MM.1S (cell line): Measurements from ENCODE around the gene GAB1.

Source experiments
- DNase-seq: peaks from one replicate; pipeline ENCODE4 v3.0.0-alpha.2; 2015
- H2AFZ ChIP-seq: fragments of 300-600 bp; sonication (generic); 2 replicates; pipeline ENCODE4 v1.6.0; 2016; ENCODE audit warnings: antibody characterized with exemption, low read length
- H3F3A ChIP-seq: fragments of 300-600 bp; sonication (generic); 2 replicates; pipeline ENCODE4 v1.6.1; 2016; ENCODE audit warnings: mild to moderate bottlenecking, antibody characterized with exemption, low read length, moderate library complexity, mixed read lengths; ENCODE audit not compliant: insufficient read depth
- H3K27ac ChIP-seq: fragments of 300-600 bp; sonication (generic); 2 replicates; pipeline ENCODE4 v1.5.1; 2016; ENCODE audit warnings: mild to moderate bottlenecking, low read length
- H3K27me3 ChIP-seq: fragments of 300-600 bp; sonication (generic); replicated peaks from 2 replicates; pipeline ENCODE4 v1.6.0; 2016; ENCODE audit warnings: low read length; ENCODE audit not compliant: insufficient read depth
- H3K36me3 ChIP-seq: fragments of 300-600 bp; sonication (generic); replicated peaks from 2 replicates; pipeline ENCODE4 v1.6.1; 2016; ENCODE audit warnings: mild to moderate bottlenecking, low read length, mixed read lengths; ENCODE audit not compliant: insufficient read depth
- H3K4me1 ChIP-seq: fragments of 300-600 bp; sonication (generic); 2 replicates; pipeline ENCODE4 v1.6.1; 2016; ENCODE audit warnings: low read length, mixed read lengths
- H3K4me2 ChIP-seq: fragments of 300-600 bp; sonication (generic); 2 replicates; pipeline ENCODE4 v1.6.0; 2016; ENCODE audit warnings: low read depth, low read length
- H3K4me3 ChIP-seq: fragments of 300-600 bp; sonication (generic); 2 replicates; pipeline ENCODE4 v1.5.1; 2016; ENCODE audit warnings: low read length, mixed read lengths
- H3K79me2 ChIP-seq: fragments of 300-600 bp; sonication (generic); 2 replicates; pipeline ENCODE4 v1.6.1; 2016; ENCODE audit warnings: mixed run types, low read length, mixed read lengths
- H3K9ac ChIP-seq: fragments of 300-600 bp; sonication (generic); 2 replicates; pipeline ENCODE4 v1.6.1; 2016; ENCODE audit warnings: low read length, mixed read lengths
- H3K9me2 ChIP-seq: fragments of 300-600 bp; sonication (generic); replicated peaks from 2 replicates; pipeline ENCODE4 v1.6.1; 2016; ENCODE audit warnings: mild to moderate bottlenecking, low read length, mixed read lengths; ENCODE audit not compliant: insufficient read depth
- H3K9me3 ChIP-seq: fragments of 300-600 bp; sonication (generic); replicated peaks from 2 replicates; pipeline ENCODE4 v1.6.1; 2016; ENCODE audit warnings: mild to moderate bottlenecking, low read length, mixed read lengths; ENCODE audit not compliant: insufficient read depth
- H4K20me1 ChIP-seq: fragments of 300-600 bp; sonication (generic); 2 replicates; pipeline ENCODE4 v1.6.1; 2016; ENCODE audit warnings: mild to moderate bottlenecking, low read length, moderate library complexity, mixed read lengths; ENCODE audit not compliant: insufficient read depth
- CTCF ChIP-seq: fragments of 300-600 bp; sonication (generic); IDR thresholded peaks from 2 replicates; pipeline ENCODE4 v1.5.1; 2016; ENCODE audit warnings: antibody characterized with exemption, low read length, mixed read lengths
- EZH2 ChIP-seq: fragments of 300-600 bp; sonication (generic); optimal IDR thresholded peaks from 2 replicates; pipeline ENCODE3; 2017; ENCODE audit warnings: low read depth, mild to moderate bottlenecking, antibody characterized with exemption, low read length, mixed read lengths
- EZH2phosphoT487 ChIP-seq: fragments of 300-600 bp; sonication (generic); IDR thresholded peaks from 2 replicates; pipeline ENCODE4 v1.6.1; 2018; ENCODE audit warnings: antibody characterized with exemption, low read length

Gene GAB1

GRCh38 chr4:143424276-143424675 is 87.6 kb downstream of the GAB1 start:
- no peak for TF ChIP-seq CTCF
- no peak for TF ChIP-seq EZH2
- no peak for TF ChIP-seq EZH2phosphoT487
- no peak overlapping the region for H3K4me2 ChIP-seq
- no peaks in the 10 kb centered on the region for H3K9me2 ChIP-seq
- peaks cover 34% of the 10 kb centered on the region for H3K4me1 ChIP-seq
- no peaks in the 10 kb centered on the region; the same call in none of the 2 replicates for H4K20me1 ChIP-seq
- no peak overlapping the region for H3K4me3 ChIP-seq
- peaks cover 15% of the 10 kb centered on the region for H3F3A ChIP-seq
- peaks cover 92% of the 10 kb centered on the region for H3K79me2 ChIP-seq
- H3K36me3 ChIP-seq = no peaks in the 10 kb centered on the region
- H3K9ac ChIP-seq = no peak overlapping the region
- no peak overlapping the region for H2AFZ ChIP-seq
- H3K27me3 ChIP-seq = no peaks in the 10 kb centered on the region
- no peak overlapping the region for H3K27ac ChIP-seq
- DNase-seq = no peak
- no peaks in the 10 kb centered on the region for H3K9me3 ChIP-seq

GRCh38 chr4:143431526-143432257 is 95.0 kb downstream of the GAB1 start:
- no peak overlapping the region for H2AFZ ChIP-seq
- DNase-seq = no peak
- peaks cover 5% of the 10 kb centered on the region for H4K20me1 ChIP-seq
- no peaks in the 10 kb centered on the region for H3F3A ChIP-seq
- no peaks in the 10 kb centered on the region for H3K9me2 ChIP-seq
- H3K9me3 ChIP-seq = no peaks in the 10 kb centered on the region
- H3K9ac ChIP-seq = no peak overlapping the region
- H3K4me1 ChIP-seq = no peaks in the 10 kb centered on the region
- H3K27me3 ChIP-seq = no peaks in the 10 kb centered on the region
- H3K27ac ChIP-seq = no peak overlapping the region
- TF ChIP-seq EZH2phosphoT487 (no peak), CTCF (no peak), EZH2 (no peak)
- H3K36me3 ChIP-seq = no peaks in the 10 kb centered on the region
- peaks cover 96% of the 10 kb centered on the region for H3K79me2 ChIP-seq
- H3K4me3 ChIP-seq = no peak overlapping the region
- no peak overlapping the region for H3K4me2 ChIP-seq

GRCh38 chr4:143432258-143432591 is 95.5 kb downstream of the GAB1 start:
- Histone ChIP-seq H3F3A (no peaks in the 10 kb centered on the region), H3K4me1 (no peaks in the 10 kb centered on the region), H2AFZ (no peak overlapping the region), H3K27ac (no peak overlapping the region), H3K9me2 (no peaks in the 10 kb centered on the region), H3K9me3 (no peaks in the 10 kb centered on the region), H3K9ac (no peak overlapping the region), H3K4me3 (no peak overlapping the region), H3K79me2 (peaks cover 96% of the 10 kb centered on the region), H3K4me2 (no peak overlapping the region), H4K20me1 (peaks cover 5% of the 10 kb centered on the region; the same call in 1 of the 2 replicates), H3K27me3 (no peaks in the 10 kb centered on the region), H3K36me3 (no peaks in the 10 kb centered on the region)
- DNase-seq = no peak
- TF ChIP-seq CTCF (no peak), EZH2phosphoT487 (no peak)
